K562 (cell line): Measurements from ENCODE around the gene ELK1. TPM values are rescaled to one million over a fixed set of nuclear protein-coding genes. Genes with fewer than 3 reads are reported as not detected.

Source experiments
- CHCHD3 ChIP-seq: fragments of 250-450 bp; sonication (Bioruptor Pico); IDR thresholded peaks from 2 replicates; pipeline ENCODE4 v2.1.2; 2022; ENCODE audit warnings: mild to moderate bottlenecking
- COPS2 ChIP-seq: fragments of 450-650 bp; conservative IDR thresholded peaks from 2 replicates; pipeline ENCODE4 v1.6.1; 2016; ENCODE audit warnings: mild to moderate bottlenecking, moderate library complexity
- CREBBP ChIP-seq: IDR thresholded peaks from one replicate; pipeline ENCODE4 v1.6.1; 2012; ENCODE audit warnings: low read depth, mild to moderate bottlenecking, control low read depth, inconsistent platforms, low read length
- CTBP1 ChIP-seq: fragments of 450-650 bp; IDR thresholded peaks from 2 replicates; pipeline ENCODE4 v1.6.1; 2016; ENCODE audit warnings: borderline replicate concordance
- ETV1 ChIP-seq: fragments of 450-650 bp; conservative IDR thresholded peaks from 2 replicates; pipeline ENCODE4 v1.6.1; 2016; ENCODE audit warnings: missing genetic modification characterization, control low read depth, low read depth, missing compliant biosample characterization
- GTF2F1 ChIP-seq: IDR thresholded peaks from 2 replicates; pipeline ENCODE4 v1.6.1; 2011; ENCODE audit warnings: low read depth, low read length, improper control_type of control experiment
- HNRNPUL1 ChIP-seq: fragments of 200-400 bp; formaldehyde crosslinking; IDR thresholded peaks from 2 replicates; pipeline ENCODE4 v1.6.1; 2017; ENCODE audit warnings: low read length
- LEF1 ChIP-seq: fragments of 450-650 bp; IDR thresholded peaks from 2 replicates; pipeline ENCODE4 v1.6.1; 2016; ENCODE audit warnings: mild to moderate bottlenecking
- NCOA2 ChIP-seq, 2 experiments: fragments of 450-650 bp; IDR thresholded peaks; 2 replicates each; pipeline ENCODE4 v1.6.1; 2018; ENCODE audit warnings: mild to moderate bottlenecking in 2 of 2, moderate library complexity in 1 of 2; ENCODE audit not compliant: partially characterized antibody in 2 of 2
- NELFE ChIP-seq: IDR thresholded peaks from 2 replicates; pipeline ENCODE4 v1.6.1; 2011; ENCODE audit warnings: mild to moderate bottlenecking; ENCODE audit not compliant: insufficient read depth, insufficient read length
- NONO ChIP-seq, 2 experiments: fragments of 200-400 bp in 1 of 2; fragments of 450-650 bp in 1 of 2; formaldehyde crosslinking in 1 of 2; IDR thresholded peaks; 2 replicates each; pipeline ENCODE4 v1.6.1; 2017; ENCODE audit warnings: low read depth in 2 of 2, mild to moderate bottlenecking in 2 of 2, moderate library complexity in 2 of 2, low read length in 1 of 2
- OTX1 ChIP-seq: fragments of 450-650 bp; formaldehyde crosslinking; IDR thresholded peaks from 2 replicates; pipeline ENCODE4 v1.4.0; 2022; ENCODE audit warnings: mild to moderate bottlenecking
- RNF2 ChIP-seq: sonication (generic); IDR thresholded peaks from 2 replicates; pipeline ENCODE4 v1.6.1; 2016
- SMC3 ChIP-seq: conservative IDR thresholded peaks from 2 replicates; pipeline ENCODE4 v1.6.1; 2011; ENCODE audit warnings: low read depth, low read length, improper control_type of control experiment; ENCODE audit not compliant: insufficient read depth
- ZKSCAN3 ChIP-seq: fragments of 250-450 bp; sonication (Bioruptor Pico); IDR thresholded peaks from 2 replicates; pipeline ENCODE4 v1.4.0; 2020
- ZNF133 ChIP-seq: fragments of 250-450 bp; sonication (Bioruptor Pico); IDR thresholded peaks from 2 replicates; pipeline ENCODE4 v1.4.0; 2020; ENCODE audit warnings: mild to moderate bottlenecking
- ZNF165 ChIP-seq: fragments of 250-450 bp; sonication (Bioruptor Pico); IDR thresholded peaks from 2 replicates; pipeline ENCODE4 v1.4.0; 2020; ENCODE audit warnings: borderline replicate concordance
- ZNF197 ChIP-seq: fragments of 200-800 bp; sonication (Bioruptor generic); IDR thresholded peaks from 2 replicates; pipeline ENCODE4 v1.6.1; 2016; ENCODE audit warnings: low read depth, missing genetic modification characterization, missing compliant biosample characterization
- polyA plus RNA-seq, 8 experiments: library from polyadenylated mRNA; depleted of rRNA in 4 of 8; stranded (reverse) in 5 of 8; unstranded in 3 of 8; fragments of >200 nt; fragmentation: Nextera tagmentation in 2 of 8; fragmentation: Illumina TruSeq in 1 of 8; extraction: Ambion mirVana in 2 of 8; extraction: Trizol in 1 of 8; gene quantifications; 2 replicates each; pipeline versions ENCODE4 v1.2.1 to v1.2.3, GENCODE V29; 2011 to 2014; ENCODE audit warnings: inconsistent platforms in 1 of 8, missing spikeins in 1 of 8
- total RNA-seq, 7 experiments: library from RNA; depleted of rRNA in 6 of 7; stranded (reverse); fragments of >200 nt in 6 of 7; fragmentation: Illumina TruSeq in 2 of 7; extraction: Trizol in 2 of 7; gene quantifications; 2 replicates each; pipeline versions ENCODE4 v1.2.1 to v1.2.3, GENCODE V29; 2011 to 2021; ENCODE audit warnings: low replicate concordance in 1 of 7
- TF ChIP-seq, protein P1 (sequence below): fragments of 250-450 bp; sonication (Bioruptor Pico); IDR thresholded peaks from 2 replicates; pipeline ENCODE4 v1.5.0; 2021; ENCODE audit warnings: mild to moderate bottlenecking, borderline replicate concordance
- TF ChIP-seq, protein P2 (sequence below): sonication (generic); formaldehyde crosslinking; IDR thresholded peaks from 2 replicates; pipeline ENCODE4 v1.8.1; 2023; ENCODE audit warnings: mild to moderate bottlenecking, missing genetic modification reagents
- TF ChIP-seq, protein P3 (sequence below): sonication (generic); formaldehyde crosslinking; IDR thresholded peaks from 2 replicates; pipeline ENCODE4 v1.5.0; 2020; ENCODE audit warnings: missing genetic modification reagents
- TF ChIP-seq, protein P4 (sequence below), 2 experiments: fragments of 250-450 bp in 1 of 2; fragments of 450-650 bp in 1 of 2; sonication (Bioruptor Pico) in 1 of 2; IDR thresholded peaks; 2 replicates each; pipeline versions ENCODE4 v1.6.1 to v1.8.0; 2016 to 2021; ENCODE audit warnings: mild to moderate bottlenecking in 2 of 2, moderate library complexity in 2 of 2, missing compliant biosample characterization in 1 of 2, missing genetic modification characterization in 1 of 2
- TF ChIP-seq, protein P5 (sequence below), 2 experiments: IDR thresholded peaks; 2 replicates each; pipeline ENCODE4 v1.6.1; 2011; ENCODE audit warnings: borderline replicate concordance in 1 of 2, control low read depth in 1 of 2, low read depth in 1 of 2, low read length in 1 of 2, mild to moderate bottlenecking in 1 of 2, mixed read lengths in 1 of 2, moderate library complexity in 1 of 2; ENCODE audit not compliant: insufficient read depth in 1 of 2, insufficient read length in 1 of 2, poor library complexity in 1 of 2, severe bottlenecking in 1 of 2; ENCODE audit errors: extremely low read depth in 1 of 2

ELK1 gene
- total and polyA plus RNA-seq, 9 of the 15 experiments (the other 6 are each of a cell fraction or from before 2014, with no cell fraction given): 4.4 to 74.9 (median 26.5) TPM

DNA sequence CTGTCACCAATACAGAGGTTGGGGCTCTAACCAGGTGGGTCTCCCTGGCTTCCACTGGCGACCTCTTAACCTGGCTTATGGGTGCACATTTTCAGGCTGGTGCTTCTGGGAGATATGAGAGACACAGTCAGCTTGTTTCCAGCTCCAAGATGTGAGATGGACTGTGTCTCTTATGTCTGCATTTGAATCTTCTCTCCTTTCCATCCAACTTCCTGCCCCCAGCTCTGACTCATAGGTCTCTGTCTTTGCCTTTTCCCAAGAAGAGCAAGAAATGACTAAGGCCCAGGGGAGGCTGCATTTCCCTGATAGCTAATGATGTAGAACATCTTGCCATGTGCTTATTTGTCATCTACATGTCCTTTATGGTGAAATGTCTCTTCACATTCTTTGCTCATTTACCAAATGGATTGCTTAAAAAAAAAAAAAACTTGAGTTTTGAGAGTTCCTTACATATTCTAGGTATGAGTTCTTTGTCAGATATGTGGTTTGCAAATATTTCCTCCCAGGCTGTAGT, 11.8 kb upstream of the ELK1 start (continued):
- TF ChIP-seq, protein P1, sequence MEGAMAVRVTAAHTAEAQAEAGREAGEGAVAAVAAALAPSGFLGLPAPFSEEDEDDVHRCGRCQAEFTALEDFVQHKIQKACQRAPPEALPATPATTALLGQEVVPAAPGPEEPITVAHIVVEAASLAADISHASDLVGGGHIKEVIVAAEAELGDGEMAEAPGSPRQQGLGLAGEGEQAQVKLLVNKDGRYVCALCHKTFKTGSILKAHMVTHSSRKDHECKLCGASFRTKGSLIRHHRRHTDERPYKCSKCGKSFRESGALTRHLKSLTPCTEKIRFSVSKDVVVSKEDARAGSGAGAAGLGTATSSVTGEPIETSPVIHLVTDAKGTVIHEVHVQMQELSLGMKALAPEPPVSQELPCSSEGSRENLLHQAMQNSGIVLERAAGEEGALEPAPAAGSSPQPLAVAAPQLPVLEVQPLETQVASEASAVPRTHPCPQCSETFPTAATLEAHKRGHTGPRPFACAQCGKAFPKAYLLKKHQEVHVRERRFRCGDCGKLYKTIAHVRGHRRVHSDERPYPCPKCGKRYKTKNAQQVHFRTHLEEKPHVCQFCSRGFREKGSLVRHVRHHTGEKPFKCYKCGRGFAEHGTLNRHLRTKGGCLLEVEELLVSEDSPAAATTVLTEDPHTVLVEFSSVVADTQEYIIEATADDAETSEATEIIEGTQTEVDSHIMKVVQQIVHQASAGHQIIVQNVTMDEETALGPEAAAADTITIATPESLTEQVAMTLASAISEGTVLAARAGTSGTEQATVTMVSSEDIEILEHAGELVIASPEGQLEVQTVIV (CRISPR knock-in tag): no peak
- TF ChIP-seq NELFE (no peak), ZKSCAN3 (CRISPR knock-in tag) (no peak), RNF2 (peak; percentile 32; the same call in 1 of the 2 replicates), NONO (IDR thresholded peaks at IDR 0.05; ENCODE audit: low read depth in 2 of 2, low read length in 1 of 2) (no peak), SMC3 (no peak), NCOA2 (IDR thresholded peaks at IDR 0.05; ENCODE audit: partially characterized antibody in 2 of 2) (no peak), COPS2 (no peak), CTBP1 (peak; percentile 76), LEF1 (peak; percentile 63), CHCHD3 (CRISPR knock-in tag) (no peak), OTX1 (CRISPR knock-in tag) (no peak), HNRNPUL1 (no peak), ZNF133 (CRISPR knock-in tag) (no peak), ETV1 (tag) (0 out of 2 replicates have a peak, but pooled peaks have one; percentile 33), GTF2F1 (no peak), ZNF197 (no peak), ZNF165 (CRISPR knock-in tag) (no peak), CREBBP (no peak)
- TF ChIP-seq, protein P2, sequence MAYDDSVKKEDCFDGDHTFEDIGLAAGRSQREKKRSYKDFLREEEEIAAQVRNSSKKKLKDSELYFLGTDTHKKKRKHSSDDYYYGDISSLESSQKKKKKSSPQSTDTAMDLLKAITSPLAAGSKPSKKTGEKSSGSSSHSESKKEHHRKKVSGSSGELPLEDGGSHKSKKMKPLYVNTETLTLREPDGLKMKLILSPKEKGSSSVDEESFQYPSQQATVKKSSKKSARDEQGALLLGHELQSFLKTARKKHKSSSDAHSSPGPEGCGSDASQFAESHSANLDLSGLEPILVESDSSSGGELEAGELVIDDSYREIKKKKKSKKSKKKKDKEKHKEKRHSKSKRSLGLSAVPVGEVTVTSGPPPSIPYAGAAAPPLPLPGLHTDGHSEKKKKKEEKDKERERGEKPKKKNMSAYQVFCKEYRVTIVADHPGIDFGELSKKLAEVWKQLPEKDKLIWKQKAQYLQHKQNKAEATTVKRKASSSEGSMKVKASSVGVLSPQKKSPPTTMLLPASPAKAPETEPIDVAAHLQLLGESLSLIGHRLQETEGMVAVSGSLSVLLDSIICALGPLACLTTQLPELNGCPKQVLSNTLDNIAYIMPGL (CRISPR knock-in tag): no peak
- TF ChIP-seq, protein P3, sequence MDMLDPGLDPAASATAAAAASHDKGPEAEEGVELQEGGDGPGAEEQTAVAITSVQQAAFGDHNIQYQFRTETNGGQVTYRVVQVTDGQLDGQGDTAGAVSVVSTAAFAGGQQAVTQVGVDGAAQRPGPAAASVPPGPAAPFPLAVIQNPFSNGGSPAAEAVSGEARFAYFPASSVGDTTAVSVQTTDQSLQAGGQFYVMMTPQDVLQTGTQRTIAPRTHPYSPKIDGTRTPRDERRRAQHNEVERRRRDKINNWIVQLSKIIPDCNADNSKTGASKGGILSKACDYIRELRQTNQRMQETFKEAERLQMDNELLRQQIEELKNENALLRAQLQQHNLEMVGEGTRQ: no peak
- TF ChIP-seq, protein P4, sequence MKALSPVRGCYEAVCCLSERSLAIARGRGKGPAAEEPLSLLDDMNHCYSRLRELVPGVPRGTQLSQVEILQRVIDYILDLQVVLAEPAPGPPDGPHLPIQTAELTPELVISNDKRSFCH (CRISPR knock-in tag; IDR thresholded peaks at IDR 0.05): no peak
- TF ChIP-seq, protein P4 (tag; IDR thresholded peaks at IDR 0.05): no peak
- TF ChIP-seq, protein P5, sequence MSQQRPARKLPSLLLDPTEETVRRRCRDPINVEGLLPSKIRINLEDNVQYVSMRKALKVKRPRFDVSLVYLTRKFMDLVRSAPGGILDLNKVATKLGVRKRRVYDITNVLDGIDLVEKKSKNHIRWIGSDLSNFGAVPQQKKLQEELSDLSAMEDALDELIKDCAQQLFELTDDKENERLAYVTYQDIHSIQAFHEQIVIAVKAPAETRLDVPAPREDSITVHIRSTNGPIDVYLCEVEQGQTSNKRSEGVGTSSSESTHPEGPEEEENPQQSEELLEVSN (IDR thresholded peaks at IDR 0.05; ENCODE audit: borderline replicate concordance in 1 of 2, extremely low read depth in 1 of 2, insufficient read depth in 1 of 2, insufficient read length in 1 of 2, low read depth in 1 of 2, low read length in 1 of 2, poor library complexity in 1 of 2, severe bottlenecking in 1 of 2): no peak
